Stimulated activated naive CD4-positive, alpha-beta T cell treated with Interleukin-2 at 50 U/mL for 16 hours (primary cell): Measurements from ENCODE around the gene ANK3.

Experiments
- DNase-seq: peaks from one replicate; lab custom pipeline; 2025; lab: John Stamatoyannopoulos, UW

The ANK3 gene

GRCh38 chr10:60224066-60224705 lies 165.5 kb downstream of the ANK3 start:
- no peak for DNase-seq

- no peak for DNase-seq
Measured at GRCh38 chr10:60222047-60222446, 167.6 kb downstream of the ANK3 start.

- no peak for DNase-seq
Measured at GRCh38 chr10:60212195-60212594, 177.5 kb downstream of the ANK3 start.

GRCh38 chr10:60209874-60210570 lies 179.7 kb downstream of the ANK3 start:
- DNase-seq = no peak

- DNase-seq = no peak
Measured at GRCh38 chr10:60208676-60209269, 180.9 kb downstream of the ANK3 start.

- DNase-seq = no peak
Measured at GRCh38 chr10:60207894-60208293, 181.8 kb downstream of the ANK3 start.

GRCh38 chr10:60206735-60207134 lies 182.9 kb downstream of the ANK3 start:
- no peak for DNase-seq

- DNase-seq = no peak
Measured at GRCh38 chr10:60205741-60206140, 183.9 kb downstream of the ANK3 start.

- DNase-seq = no peak
Measured at GRCh38 chr10:60203993-60204618, 185.6 kb downstream of the ANK3 start.

GRCh38 chr10:60200682-60201053 lies 189.0 kb downstream of the ANK3 start:
- DNase-seq = no peak

- no peak for DNase-seq
Measured at GRCh38 chr10:60200012-60200681, 189.5 kb downstream of the ANK3 start.

- DNase-seq = no peak
Measured at GRCh38 chr10:60197206-60197605, 192.5 kb downstream of the ANK3 start.

- no peak for DNase-seq
Measured at GRCh38 chr10:60194421-60194820, 195.3 kb downstream of the ANK3 start.

- no peak for DNase-seq
Measured at GRCh38 chr10:60192946-60193345, 196.7 kb downstream of the ANK3 start.

- no peak for DNase-seq
Measured at GRCh38 chr10:60189861-60190475, 199.7 kb downstream of the ANK3 start.

GRCh38 chr10:60188548-60188947 lies 201.1 kb downstream of the ANK3 start:
- DNase-seq = no peak

- no peak for DNase-seq
Measured at GRCh38 chr10:60187691-60188090, 202.0 kb downstream of the ANK3 start.

- no peak for DNase-seq
Measured at GRCh38 chr10:60186315-60187071, 203.2 kb downstream of the ANK3 start.

GRCh38 chr10:60185421-60185820 lies 204.3 kb downstream of the ANK3 start:
- DNase-seq = no peak

GRCh38 chr10:60182691-60183090 lies 207.0 kb downstream of the ANK3 start:
- DNase-seq = no peak

GRCh38 chr10:60176925-60177324 lies 212.8 kb downstream of the ANK3 start:
- no peak for DNase-seq
